Measurements from ENCODE around the gene CPSF2.
"Not testable (repeated sequence)": the region's sequence is repeated elsewhere in the genome, so short reads cannot be mapped to it uniquely, and the experiment has no call there.

Gene CPSF2

GRCh38 chr14:92154283-92154942 lies 32.6 kb downstream of the CPSF2 start:
- no peak for DNase-seq (ENCODE audit: low read depth in 2 of 2, low spot score in 1 of 2)

- no peak for DNase-seq (ENCODE audit: low read depth in 2 of 2, low spot score in 1 of 2)
Observed at GRCh38 chr14:92160619-92161018, 38.9 kb downstream of the CPSF2 start.

GRCh38 chr14:92161521-92161920 lies 39.8 kb downstream of the CPSF2 start:
- no peak for DNase-seq (ENCODE audit: low read depth in 2 of 2, low spot score in 1 of 2)

- DNase-seq (ENCODE audit: low read depth in 2 of 2, low spot score in 1 of 2) = no peak
Observed at GRCh38 chr14:92164958-92165357, 43.2 kb downstream of the CPSF2 start.

GRCh38 chr14:92173668-92174067 lies 51.9 kb downstream of the CPSF2 start:
- DNase-seq (ENCODE audit: low read depth in 2 of 2, low spot score in 1 of 2) = no peak

GRCh38 chr14:92175811-92176210 lies 54.0 kb downstream of the CPSF2 start:
- no peak for DNase-seq (ENCODE audit: low read depth in 2 of 2, low spot score in 1 of 2)

- no peak for DNase-seq (ENCODE audit: low read depth in 2 of 2, low spot score in 1 of 2)
Observed at GRCh38 chr14:92176476-92176875, 54.7 kb downstream of the CPSF2 start.

GRCh38 chr14:92179178-92179577 lies 57.4 kb downstream of the CPSF2 start:
- DNase-seq (ENCODE audit: low read depth in 2 of 2, low spot score in 1 of 2) = not testable (repeated sequence)

GRCh38 chr14:92185559-92185958 lies 63.8 kb downstream of the CPSF2 start:
- DNase-seq (ENCODE audit: low read depth in 2 of 2, low spot score in 1 of 2) = no peak

- DNase-seq (ENCODE audit: low read depth in 2 of 2, low spot score in 1 of 2) = not testable (repeated sequence)
Observed at GRCh38 chr14:92187616-92188015, 65.8 kb downstream of the CPSF2 start.

- no peak for DNase-seq (ENCODE audit: low read depth in 2 of 2, low spot score in 1 of 2)
Observed at GRCh38 chr14:92190768-92191167, 69.0 kb downstream of the CPSF2 start.

GRCh38 chr14:92198804-92199203 lies 77.0 kb downstream of the CPSF2 start:
- no peak for DNase-seq (ENCODE audit: low read depth in 2 of 2, low spot score in 1 of 2)

- no peak for DNase-seq (ENCODE audit: low read depth in 2 of 2, low spot score in 1 of 2)
Observed at GRCh38 chr14:92199763-92200162, 78.0 kb downstream of the CPSF2 start.

- no peak for DNase-seq (ENCODE audit: low read depth in 2 of 2, low spot score in 1 of 2)
Observed at GRCh38 chr14:92203116-92203515, 81.3 kb downstream of the CPSF2 start.

GRCh38 chr14:92204792-92205191 lies 83.0 kb downstream of the CPSF2 start:
- DNase-seq (ENCODE audit: low read depth in 2 of 2, low spot score in 1 of 2) = no peak

- DNase-seq (ENCODE audit: low read depth in 2 of 2, low spot score in 1 of 2) = no peak
Observed at GRCh38 chr14:92207012-92207927, 85.5 kb downstream of the CPSF2 start.

GRCh38 chr14:92207928-92208265 lies 86.1 kb downstream of the CPSF2 start:
- DNase-seq (ENCODE audit: low read depth in 2 of 2, low spot score in 1 of 2) = no peak

- no peak for DNase-seq (ENCODE audit: low read depth in 2 of 2, low spot score in 1 of 2)
Observed at GRCh38 chr14:92209141-92209540, 87.4 kb downstream of the CPSF2 start.

GRCh38 chr14:92213125-92213524 lies 91.4 kb downstream of the CPSF2 start:
- DNase-seq (ENCODE audit: low read depth in 2 of 2, low spot score in 1 of 2) = not testable (repeated sequence)

- no peak for DNase-seq (ENCODE audit: low read depth in 2 of 2, low spot score in 1 of 2)
Observed at GRCh38 chr14:92215579-92215978, 93.8 kb downstream of the CPSF2 start.

- no peak for DNase-seq (ENCODE audit: low read depth in 2 of 2, low spot score in 1 of 2)
Observed at GRCh38 chr14:92217936-92218335, 96.2 kb downstream of the CPSF2 start.
